Ovary (tissue), 3 donors: Measurements from ENCODE around the gene NFKB2.

Experiments used
- POLR2A ChIP-seq: fragments of 450-650 bp; IDR thresholded peaks from one replicate; pipeline ENCODE4 v1.6.1; 2017; ENCODE audit warnings: antibody characterized with exemption, mild to moderate bottlenecking, moderate library complexity
- TF ChIP-seq, protein P1 (sequence below), 3 donors: fragments of 450-650 bp in 2 of 3; fragments of 200-600 bp in 1 of 3; IDR thresholded peaks; one replicate each; pipeline versions ENCODE4 v1.5.1 to v1.8.0; 2016 to 2022; ENCODE audit warnings: antibody characterized with exemption in 3 of 3, mild to moderate bottlenecking in 1 of 3
- donor health status: DM: no; HTN: no; CAD: no.

DNA sequence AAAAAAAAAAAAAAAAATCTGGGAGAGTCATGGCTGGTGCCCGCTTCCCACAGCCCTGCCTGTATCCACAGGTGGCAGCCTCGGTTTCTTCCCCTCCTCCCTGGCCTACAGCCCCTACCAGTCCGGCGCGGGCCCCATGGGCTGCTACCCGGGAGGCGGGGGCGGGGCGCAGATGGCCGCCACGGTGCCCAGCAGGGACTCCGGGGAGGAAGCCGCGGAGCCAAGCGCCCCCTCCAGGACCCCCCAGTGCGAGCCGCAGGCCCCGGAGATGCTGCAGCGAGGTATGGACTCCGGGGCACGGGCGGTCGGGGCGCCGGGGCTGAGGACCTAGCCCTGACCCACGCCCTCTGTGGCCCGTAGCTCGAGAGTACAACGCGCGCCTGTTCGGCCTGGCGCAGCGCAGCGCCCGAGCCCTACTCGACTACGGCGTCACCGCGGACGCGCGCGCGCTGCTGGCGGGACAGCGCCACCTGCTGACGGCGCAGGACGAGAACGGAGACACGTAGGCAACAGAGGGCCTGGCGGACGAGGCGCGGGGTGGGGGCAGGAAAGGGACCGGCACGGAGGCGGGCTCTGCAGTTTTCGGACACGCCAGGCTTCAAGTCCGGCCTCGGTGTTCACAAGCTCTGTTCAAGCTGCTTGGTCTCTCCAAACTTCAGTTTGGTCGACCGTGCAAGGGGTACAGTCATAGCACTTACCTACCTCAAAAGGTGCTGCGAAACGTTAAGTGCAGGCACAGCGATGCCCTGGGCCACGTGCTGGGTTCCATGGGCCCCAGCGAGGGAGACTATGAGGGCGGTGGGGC, 3.9 kb downstream of the NFKB2 start:
- TF ChIP-seq, protein P1, sequence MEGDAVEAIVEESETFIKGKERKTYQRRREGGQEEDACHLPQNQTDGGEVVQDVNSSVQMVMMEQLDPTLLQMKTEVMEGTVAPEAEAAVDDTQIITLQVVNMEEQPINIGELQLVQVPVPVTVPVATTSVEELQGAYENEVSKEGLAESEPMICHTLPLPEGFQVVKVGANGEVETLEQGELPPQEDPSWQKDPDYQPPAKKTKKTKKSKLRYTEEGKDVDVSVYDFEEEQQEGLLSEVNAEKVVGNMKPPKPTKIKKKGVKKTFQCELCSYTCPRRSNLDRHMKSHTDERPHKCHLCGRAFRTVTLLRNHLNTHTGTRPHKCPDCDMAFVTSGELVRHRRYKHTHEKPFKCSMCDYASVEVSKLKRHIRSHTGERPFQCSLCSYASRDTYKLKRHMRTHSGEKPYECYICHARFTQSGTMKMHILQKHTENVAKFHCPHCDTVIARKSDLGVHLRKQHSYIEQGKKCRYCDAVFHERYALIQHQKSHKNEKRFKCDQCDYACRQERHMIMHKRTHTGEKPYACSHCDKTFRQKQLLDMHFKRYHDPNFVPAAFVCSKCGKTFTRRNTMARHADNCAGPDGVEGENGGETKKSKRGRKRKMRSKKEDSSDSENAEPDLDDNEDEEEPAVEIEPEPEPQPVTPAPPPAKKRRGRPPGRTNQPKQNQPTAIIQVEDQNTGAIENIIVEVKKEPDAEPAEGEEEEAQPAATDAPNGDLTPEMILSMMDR (IDR thresholded peaks at IDR 0.05), result peak; percentile 98 to 99 (median 98)
- peak; percentile 63 for TF ChIP-seq POLR2A
